ENCODE data around the gene ERC1.

GRCh38 chr12:1328391-1328790, 337.4 kb downstream of the ERC1 start:
- TF ChIP-seq CTCF (tag by site-specific recombination; IDR thresholded peaks at IDR 0.05) (no peak), HOXA7 (CRISPR knock-in tag; IDR thresholded peaks at IDR 0.05; ENCODE audit: borderline replicate concordance) (no peak), ZNF707 (tag by site-specific recombination; IDR thresholded peaks at IDR 0.05) (no peak), ZNF510 (tag by site-specific recombination; IDR thresholded peaks at IDR 0.05; ENCODE audit: insufficient replicate concordance) (no peak), KLF8 (tag by site-specific recombination; IDR thresholded peaks at IDR 0.05) (no peak), ZNF26 (tag by site-specific recombination; IDR thresholded peaks at IDR 0.05) (no peak), ZBTB26 (tag by site-specific recombination; optimal IDR thresholded peaks at IDR 0.05) (no peak)
